Measurements from ENCODE around the gene HSD11B1L.

DNA sequence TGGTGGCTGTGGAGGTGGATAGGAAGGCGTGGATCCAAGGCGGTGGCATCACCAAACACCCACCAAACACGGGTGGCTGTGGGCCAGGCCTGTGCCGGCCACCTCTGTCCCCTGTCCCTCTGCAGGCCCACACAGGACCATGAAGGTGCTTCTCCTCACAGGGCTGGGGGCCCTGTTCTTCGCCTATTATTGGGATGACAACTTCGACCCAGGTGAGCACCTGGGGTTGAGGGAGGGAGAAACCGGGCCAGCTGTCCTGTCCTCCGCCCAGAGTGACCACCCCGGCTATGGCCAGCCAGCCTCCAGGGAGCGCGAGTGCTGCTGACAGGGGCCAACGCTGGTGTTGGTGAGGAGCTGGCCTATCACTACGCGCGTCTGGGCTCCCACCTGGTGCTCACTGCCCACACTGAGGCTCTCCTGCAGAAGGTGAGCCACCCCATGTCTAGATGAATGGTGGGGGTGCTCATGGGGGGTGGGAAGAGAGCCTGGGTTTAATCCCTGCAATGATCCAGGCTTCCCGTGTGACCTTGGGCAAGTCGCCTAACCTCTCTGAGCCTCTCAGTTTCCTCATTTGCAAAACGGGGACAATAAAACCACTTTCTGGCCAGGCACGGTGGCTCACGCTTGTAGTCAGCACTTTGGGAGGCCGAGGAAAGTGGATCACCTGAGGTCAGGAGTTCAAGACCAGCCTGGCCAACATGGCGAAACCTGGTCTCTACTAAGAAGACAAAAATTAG lies 4.0 kb downstream of the HSD11B1L start:
- TF ChIP-seq, protein P1, sequence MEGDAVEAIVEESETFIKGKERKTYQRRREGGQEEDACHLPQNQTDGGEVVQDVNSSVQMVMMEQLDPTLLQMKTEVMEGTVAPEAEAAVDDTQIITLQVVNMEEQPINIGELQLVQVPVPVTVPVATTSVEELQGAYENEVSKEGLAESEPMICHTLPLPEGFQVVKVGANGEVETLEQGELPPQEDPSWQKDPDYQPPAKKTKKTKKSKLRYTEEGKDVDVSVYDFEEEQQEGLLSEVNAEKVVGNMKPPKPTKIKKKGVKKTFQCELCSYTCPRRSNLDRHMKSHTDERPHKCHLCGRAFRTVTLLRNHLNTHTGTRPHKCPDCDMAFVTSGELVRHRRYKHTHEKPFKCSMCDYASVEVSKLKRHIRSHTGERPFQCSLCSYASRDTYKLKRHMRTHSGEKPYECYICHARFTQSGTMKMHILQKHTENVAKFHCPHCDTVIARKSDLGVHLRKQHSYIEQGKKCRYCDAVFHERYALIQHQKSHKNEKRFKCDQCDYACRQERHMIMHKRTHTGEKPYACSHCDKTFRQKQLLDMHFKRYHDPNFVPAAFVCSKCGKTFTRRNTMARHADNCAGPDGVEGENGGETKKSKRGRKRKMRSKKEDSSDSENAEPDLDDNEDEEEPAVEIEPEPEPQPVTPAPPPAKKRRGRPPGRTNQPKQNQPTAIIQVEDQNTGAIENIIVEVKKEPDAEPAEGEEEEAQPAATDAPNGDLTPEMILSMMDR (IDR thresholded peaks at IDR 0.05), result no peak
- TF ChIP-seq POLR2A (IDR thresholded peaks at IDR 0.05), result no peak
